HG02973 (cell line): ENCODE data around the gene ZNF664.
A peak's percentile ranks its signal among the peaks of the same experiment; 100 is the strongest.

Experiments used
- ATAC-seq: cut with Tn5 transposase; IDR thresholded peaks from one replicate; pipeline ENCODE4 v1.9.1; 2021; ENCODE audit warnings: moderate library complexity; ENCODE audit not compliant: unreplicated experiment

ZNF664 gene

DNA sequence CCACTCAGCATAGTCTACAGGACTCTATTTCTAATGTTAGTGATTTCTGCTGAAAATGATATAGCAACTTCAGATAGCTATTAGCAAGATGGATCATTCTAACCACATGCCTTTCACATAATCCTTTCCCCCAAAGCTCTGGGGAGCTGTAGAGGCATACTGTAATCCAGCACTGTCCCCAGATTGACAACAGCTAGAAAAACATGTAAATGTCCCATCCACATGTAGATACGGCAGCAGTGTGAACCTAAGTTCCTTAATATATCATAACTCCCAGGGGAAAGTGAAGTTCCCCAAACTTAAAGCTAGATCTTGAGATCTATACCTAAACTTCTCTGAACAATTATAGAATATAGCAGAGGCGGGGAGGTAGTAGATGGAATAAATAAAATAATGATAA, 14.0 kb downstream of the ZNF664 start:
- ATAC-seq: no peak

- ATAC-seq: no peak
Observed at GRCh38 chr12:123989168-123989567, 16.2 kb downstream of the ZNF664 start.

GRCh38 chr12:123989753-123990152, 16.7 kb downstream of the ZNF664 start:
- no peak for ATAC-seq

GRCh38 chr12:123990511-123990910, 17.5 kb downstream of the ZNF664 start:
- no peak for ATAC-seq

- no peak for ATAC-seq
Observed at GRCh38 chr12:123991372-123991951, 18.4 kb downstream of the ZNF664 start.

GRCh38 chr12:123992118-123992825, 19.3 kb downstream of the ZNF664 start:
- ATAC-seq: no peak

DNA sequence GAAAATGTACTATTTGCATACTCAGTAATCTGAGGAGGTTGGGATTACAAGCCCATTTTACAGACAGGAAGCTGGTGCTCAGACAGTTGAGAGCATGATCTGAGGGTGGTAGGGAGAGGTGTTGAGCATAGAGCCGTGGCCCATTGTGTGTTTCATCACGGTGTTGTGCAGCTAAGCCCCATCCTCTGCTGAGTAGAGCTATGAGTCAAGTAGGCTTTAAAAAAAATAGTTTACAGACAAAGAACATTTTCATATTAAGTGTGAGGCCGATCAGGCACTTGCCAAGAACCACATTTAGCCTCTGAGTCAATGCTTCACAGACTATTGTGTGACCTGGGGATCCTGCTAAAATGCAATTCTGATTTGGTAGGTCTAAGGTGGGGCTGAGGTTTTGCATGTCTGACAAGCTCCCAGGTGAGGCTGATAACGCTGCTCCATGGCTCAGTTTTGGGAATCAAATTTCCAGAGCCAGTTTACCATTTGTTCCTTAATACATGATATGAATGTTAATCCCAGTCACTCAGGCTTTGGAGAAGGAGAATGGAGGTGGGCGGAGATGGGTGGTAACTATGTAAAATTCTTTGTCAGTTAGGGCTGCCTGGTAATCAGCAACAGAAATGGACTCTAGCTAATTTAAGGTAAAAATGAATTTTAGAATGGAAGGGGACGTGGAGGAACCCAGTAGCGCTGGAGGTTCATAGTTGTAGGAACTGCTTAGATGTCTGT, 22.2 kb downstream of the ZNF664 start:
- no peak for ATAC-seq

- no peak for ATAC-seq
Observed at GRCh38 chr12:123996581-123996980, 23.6 kb downstream of the ZNF664 start.

GRCh38 chr12:123997033-123997822, 24.2 kb downstream of the ZNF664 start:
- no peak for ATAC-seq

DNA sequence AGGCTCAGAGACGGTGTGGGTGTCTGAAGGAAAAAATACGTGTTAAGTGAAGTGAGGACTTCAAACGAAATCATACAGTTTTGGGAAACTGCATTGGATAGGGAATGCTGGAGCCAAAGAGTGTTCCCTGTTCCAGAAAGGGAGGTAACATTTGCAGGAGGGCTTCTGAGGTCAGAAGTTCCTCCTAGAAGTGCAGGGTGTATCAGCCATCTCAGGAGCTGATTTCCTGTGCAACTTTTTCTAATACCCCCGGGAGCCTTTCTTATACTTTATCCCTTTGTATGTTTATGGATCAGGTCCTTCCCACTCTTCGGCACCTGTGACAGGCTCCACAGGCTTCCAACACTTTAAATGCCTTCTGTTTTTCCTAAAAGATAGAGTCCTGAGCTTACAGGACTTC, 24.9 kb downstream of the ZNF664 start:
- no peak for ATAC-seq

DNA sequence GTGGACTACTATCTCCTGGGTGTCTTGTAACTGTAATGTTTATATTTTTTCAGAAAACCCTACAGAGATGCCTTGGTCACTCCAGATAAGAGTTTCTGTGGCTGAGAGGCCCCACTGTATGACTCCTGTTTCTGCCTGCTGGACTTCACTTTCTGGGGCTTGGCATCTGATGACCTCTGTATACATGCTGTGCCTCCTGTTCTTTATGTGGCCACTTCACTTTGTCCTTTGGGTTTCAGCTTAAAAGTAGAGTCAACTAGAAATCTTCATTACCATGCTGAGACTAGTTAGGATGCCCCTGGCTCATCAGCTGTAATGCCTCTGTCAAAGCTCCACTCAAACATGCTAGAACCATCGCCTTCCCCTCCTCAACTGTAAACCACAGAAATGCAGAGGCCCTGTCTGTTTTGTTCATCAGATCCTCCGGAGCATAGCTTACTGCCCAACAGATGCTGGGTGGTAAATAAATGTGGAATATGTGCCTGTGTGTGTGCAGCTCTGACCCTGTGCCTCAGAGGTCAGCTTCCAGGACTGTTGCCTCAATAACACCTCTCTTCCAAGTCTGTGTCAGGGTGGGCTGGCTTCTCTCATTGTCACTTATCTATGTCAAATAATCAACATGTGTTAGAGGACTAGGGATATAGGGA, 25.5 kb downstream of the ZNF664 start:
- no peak for ATAC-seq

GRCh38 chr12:123998991-123999359, 26.0 kb downstream of the ZNF664 start:
- ATAC-seq: no peak

- ATAC-seq: no peak
Observed at GRCh38 chr12:124000111-124000510, 27.1 kb downstream of the ZNF664 start.

DNA sequence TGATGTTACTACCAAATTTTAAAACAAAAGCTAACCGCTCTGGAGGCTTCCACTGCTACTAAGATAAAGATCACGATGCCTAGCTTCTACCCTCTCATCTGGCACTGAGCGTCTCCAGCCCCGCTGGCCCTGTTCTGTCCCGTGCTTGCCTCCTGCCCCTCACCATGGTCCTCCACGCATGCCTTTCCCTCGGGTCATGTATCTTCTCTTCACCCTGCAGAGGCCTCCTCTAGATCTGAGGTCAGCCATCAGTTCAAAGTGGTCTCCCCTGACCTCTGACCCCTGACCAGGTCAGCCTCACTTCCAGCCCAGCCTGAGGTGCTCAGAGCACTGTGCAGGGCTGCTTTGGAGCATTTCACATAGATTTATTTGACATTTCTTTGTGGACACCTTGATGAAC, 28.3 kb downstream of the ZNF664 start:
- no peak for ATAC-seq

DNA sequence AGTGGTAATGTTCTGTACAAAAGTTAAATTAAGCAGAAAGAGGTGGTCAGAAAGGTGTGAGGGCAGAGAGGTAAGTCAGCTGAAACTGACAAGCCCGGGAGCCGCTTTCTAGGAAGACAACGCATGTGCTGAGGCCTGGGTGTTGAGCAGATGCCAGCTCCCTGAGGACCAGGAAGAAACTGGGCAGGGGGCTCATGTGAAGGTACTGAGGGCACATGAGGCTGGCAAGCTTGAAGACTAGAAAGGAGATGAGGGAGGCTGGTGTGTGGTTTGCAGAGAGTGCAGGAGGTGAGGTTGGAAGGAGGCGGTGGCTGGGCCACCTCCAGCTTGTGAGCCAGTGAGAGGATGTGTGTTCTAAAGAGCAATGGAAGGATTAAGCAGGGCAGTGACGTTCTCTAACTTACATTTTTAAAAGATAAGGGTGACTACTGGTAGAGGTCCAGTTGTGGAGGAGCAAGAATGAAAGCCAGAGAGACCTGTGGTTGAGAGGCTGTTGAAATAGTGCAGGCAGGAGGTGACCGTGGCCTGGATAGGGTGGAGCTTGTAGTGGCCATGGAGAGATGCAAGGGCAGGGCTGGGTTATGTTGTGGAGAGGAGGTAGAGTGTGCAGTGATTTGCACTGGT, 29.1 kb downstream of the ZNF664 start:
- no peak for ATAC-seq

DNA sequence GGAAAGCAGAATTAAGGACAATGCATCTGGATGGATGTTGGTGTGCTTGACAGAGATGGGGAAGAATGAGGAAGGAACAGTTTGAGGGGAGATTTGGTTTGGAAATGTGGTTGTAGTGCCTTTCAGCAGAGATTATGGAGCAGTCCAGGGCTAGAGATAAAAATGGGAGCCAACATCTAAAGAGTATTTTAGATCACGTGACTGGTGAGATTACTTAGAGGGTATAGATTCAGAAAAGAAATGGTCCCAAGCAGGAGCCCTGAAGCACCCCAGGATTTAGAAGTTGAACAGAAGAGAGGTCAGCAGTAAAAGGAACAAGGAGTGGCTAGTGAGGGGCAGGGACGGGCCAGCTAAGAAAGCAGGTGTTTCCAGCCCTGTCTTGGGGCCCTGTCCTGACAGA, 29.6 kb downstream of the ZNF664 start:
- ATAC-seq: no peak

DNA sequence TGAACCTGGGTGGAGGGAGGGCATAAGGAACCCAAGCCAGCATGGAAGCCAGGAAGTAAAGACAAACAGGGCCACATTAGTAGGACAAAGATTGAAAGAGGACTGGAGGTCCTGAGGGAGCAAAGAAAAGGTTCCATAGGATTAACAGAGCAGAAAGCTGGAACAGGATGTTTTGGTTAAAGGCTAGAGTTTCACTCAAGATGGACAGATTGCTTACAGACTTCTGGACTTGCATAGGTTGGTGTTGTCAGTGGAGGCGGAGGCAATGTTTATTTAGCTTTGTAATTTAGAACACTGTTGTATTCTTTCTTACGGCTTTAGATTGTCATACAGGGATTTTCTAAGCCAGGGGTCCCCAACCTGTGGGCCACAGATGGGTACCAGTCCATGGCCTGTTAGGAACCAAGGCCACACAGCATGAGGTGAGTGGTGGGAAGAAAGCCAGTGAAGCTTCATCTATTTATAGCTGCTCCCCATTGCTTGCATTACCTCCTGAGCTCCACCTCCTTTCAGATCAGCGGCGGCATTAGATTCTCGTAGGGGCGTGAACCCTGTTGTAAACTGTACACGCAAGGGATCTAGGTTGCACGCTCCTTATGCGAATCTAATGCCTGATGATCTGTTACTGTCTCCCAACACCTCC, 31.3 kb downstream of the ZNF664 start:
- ATAC-seq: no peak

- ATAC-seq: peak; percentile 63
Observed at GRCh38 chr12:124006085-124006845, 33.2 kb downstream of the ZNF664 start.
